ENCODE data around the gene TMEM26.

DNA sequence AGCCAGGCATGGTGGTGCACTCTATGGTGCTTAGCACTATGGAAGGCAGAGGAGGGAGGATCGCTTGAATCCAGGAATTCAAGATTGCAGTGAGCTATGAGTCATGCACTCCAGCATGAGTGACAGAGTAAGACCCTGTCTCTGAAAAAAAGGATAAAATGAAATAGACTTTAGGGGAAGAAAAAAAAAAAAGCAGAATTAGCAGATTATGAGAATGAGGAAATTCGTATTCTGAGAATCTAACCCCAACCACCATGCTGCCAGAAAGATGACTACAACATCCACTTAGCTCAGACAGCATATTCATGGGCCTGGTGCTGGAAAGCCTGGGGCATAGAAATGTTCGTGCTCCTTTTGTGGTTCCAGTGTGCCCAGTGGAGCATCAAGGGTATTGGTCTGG, 63.3 kb downstream of the TMEM26 start:
- TF ChIP-seq, protein P1, sequence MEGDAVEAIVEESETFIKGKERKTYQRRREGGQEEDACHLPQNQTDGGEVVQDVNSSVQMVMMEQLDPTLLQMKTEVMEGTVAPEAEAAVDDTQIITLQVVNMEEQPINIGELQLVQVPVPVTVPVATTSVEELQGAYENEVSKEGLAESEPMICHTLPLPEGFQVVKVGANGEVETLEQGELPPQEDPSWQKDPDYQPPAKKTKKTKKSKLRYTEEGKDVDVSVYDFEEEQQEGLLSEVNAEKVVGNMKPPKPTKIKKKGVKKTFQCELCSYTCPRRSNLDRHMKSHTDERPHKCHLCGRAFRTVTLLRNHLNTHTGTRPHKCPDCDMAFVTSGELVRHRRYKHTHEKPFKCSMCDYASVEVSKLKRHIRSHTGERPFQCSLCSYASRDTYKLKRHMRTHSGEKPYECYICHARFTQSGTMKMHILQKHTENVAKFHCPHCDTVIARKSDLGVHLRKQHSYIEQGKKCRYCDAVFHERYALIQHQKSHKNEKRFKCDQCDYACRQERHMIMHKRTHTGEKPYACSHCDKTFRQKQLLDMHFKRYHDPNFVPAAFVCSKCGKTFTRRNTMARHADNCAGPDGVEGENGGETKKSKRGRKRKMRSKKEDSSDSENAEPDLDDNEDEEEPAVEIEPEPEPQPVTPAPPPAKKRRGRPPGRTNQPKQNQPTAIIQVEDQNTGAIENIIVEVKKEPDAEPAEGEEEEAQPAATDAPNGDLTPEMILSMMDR (IDR thresholded peaks at IDR 0.05): no peak
- no peak for TF ChIP-seq EZH2 (IDR thresholded peaks at IDR 0.05)
- TF ChIP-seq EZH2phosphoT487 (IDR thresholded peaks at IDR 0.05): no peak

All from neural progenitor cell (in vitro differentiated cells).